CD4-positive, alpha-beta T cell treated with Interleukin-15 for 4 hours (primary cell): ENCODE data around the gene GPRC5C.
"Not testable (repeated sequence)": the region's sequence is repeated elsewhere in the genome, so short reads cannot be mapped to it uniquely, and the experiment has no call there.

Experiments used
- DNase-seq: peaks from one replicate; pipeline ENCODE4 v3.0.0-alpha.2; 2020; ENCODE audit warnings: low spot score

GPRC5C gene

DNA sequence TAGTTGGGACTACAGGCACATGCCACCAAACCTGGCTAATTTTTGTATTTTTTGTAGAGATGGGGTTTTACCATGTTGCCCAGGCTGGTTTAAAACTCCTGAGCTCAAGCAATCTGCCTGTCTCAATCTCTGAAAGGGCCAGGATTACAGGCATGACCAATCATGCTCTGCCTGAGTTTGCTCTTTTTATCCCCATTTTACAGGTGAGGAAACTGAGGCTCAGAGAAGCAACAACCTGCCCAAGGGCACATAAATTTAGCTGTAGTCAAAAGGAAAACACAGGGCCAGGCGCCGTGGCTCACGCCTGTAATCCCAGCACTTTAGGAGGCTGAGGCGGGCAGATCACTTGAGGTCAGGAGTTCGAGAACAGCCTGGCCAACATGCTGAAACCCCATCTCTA lies 26.6 kb upstream of the GPRC5C start:
- DNase-seq = not testable (repeated sequence)

DNA sequence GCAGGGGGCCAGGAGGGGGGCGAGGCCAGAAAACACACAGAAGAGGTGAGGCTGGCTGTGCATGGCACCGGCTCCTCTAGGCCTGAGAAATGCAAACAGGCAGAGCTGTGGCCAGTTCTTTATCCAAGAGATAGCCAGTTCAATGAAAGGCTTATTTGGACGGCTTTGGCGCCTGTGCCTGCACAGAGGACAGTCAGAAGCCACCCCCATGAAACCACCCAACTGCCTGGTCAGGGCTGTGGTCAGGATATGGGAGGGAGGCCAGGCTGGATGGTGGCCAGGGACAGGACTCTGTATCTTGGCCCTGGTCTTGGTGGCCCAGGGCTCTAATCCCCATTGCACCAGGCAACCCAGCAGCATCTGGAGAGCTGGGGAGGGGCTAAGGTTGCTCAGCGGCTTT lies 24.5 kb upstream of the GPRC5C start:
- no peak for DNase-seq

DNA sequence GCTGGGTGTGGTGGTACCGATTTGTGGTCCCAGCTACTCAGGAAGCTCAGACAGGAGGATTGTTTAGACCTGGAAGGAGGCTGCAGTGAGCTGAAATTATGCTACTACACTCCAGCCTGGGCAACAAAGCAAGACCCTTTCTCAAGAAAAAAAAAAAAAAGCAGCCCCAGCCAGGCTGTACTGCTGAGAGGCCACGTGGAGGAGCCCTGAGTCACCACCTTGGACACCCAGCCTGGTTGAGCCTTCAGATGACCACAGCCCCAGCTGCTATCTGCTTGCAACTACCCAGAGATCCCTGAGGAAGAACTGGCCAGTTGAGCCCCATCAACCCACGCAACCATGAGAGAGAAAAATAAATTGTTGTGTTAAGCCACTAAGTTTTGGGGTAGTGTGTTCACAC lies 23.6 kb upstream of the GPRC5C start:
- no peak for DNase-seq

DNA sequence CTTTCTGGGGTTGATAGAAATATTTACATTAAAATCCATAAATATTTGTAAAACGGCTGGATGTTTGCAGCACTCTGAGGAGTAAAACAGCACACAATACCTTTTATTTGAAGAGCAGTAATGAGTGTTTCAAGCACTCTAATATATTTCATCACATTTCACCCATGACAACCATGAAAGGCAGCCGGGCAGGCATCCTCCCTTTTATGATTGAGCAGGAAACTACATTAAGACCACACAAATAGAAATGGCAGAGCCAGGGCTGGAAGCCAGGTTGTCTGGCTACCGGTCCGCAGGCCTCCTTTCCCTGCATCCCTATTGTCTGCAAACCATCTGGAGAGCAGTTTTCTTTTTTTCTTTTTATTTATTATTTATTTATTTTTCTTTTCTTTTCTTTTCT lies 23.1 kb upstream of the GPRC5C start:
- DNase-seq = no peak

DNA sequence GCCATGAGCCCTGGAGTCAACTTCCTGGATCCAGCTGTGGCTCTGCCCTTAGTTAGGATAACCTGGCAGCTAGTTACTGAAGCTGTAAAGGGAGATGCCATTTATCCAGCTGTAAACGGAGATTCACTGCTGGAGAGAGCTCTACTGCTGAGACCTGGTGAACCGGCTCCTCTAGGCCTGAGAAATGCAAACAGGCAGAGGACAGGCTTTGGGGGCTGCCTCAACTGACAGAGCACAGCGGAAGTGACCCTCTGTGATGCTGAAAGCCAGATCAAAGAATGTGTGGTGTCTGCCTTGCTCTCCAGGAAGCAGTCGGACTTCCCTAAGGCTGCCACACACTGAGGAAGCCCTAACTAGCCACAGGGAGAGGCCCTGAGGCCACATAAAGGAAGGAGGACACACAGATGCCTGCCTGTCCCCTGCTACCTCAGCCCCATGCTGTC lies 21.9 kb upstream of the GPRC5C start:
- DNase-seq = no peak

DNA sequence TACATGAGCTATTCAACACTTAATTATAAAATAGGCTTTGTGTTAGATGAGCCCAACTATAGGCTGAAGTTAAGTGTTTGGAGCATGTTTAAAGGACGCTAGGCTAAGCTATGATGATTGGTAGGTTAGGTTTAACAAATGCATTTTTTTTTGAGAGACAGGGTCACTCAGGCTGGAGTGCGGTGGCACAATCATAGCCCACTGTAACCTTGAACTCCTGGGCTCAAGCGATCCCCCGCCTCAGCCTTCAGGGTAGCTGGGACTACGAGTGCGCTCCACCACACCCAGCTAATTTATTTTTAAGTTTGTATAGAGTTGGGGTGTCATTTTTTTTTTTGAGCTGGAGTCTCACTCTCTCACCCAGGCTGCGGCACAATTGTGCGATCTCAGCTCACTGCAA lies 19.3 kb upstream of the GPRC5C start:
- DNase-seq = no peak

DNA sequence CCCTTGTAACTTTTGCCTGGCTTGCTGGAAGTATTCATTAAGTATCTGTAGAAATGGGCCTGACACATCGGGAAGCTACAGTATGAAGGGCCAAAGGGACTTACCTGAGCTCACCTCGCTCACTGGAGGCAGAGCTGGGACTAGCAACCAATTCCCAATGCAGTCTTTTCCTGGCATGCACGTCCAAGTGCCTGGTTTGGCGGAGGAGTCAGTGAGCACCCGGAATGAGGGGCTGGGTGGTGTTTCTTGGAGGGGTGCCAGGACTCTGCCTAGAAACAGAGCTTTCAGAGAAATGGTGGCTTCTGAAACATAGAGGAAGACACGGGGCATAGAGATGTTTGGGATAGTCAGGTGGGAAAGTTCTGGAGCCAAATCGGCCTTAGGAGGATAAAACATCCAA lies 18.4 kb upstream of the GPRC5C start:
- no peak for DNase-seq

DNA sequence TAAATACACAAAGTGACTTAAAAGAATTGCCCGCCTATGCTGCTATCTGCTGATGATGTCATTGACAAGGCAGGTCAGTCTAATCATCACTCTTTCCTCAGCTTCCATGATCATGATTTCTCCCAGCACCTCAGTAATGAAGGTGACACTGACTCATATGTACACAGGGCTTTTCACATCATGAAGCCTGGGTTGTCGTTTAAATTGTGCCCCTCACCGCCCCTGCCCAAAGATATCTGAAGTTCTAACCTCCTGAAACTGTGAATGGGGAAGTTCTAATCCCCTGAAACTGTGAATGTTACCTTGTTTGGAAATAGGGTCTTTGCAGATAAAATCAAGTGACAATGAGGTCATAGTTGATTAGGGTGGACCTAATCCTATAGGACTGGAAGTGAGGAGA lies 17.4 kb upstream of the GPRC5C start:
- no peak for DNase-seq

DNA sequence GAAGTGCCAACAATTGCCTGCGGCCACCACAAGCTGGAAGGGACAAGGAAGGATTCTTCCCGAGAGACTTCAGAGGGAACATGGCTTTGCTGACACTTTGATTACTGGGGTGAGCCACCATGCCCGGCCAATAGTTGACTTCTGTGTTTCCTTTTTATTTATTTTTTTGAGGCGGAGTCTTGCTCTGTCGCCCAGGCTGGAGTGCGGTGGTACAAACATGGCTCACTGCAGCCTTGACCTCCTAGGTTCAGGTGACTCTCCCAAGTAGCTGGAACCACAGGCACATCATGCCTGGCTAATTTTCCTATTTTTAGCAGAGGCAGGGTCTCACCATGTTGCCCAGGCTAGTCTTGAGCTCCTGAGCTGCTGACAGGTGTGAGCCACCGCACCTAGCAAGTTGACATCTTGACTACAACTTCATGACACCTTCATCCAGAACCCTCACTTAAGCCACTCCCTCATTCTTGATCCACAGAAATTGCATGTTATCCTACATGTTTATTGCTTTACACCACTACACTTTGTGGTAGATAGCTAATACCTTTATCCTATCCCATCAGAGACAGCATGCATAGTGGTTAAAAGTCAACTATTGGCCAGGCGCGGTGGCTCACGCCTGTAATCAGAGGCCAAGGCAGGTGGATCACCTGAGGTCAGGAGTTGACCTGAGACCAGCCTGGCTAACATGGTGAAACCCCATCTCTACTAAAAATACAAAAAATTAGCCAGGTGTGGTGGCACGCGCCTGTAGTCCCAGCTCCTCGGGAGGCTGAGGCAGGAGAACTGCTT lies 16.1 kb upstream of the GPRC5C start:
- no peak for DNase-seq

DNA sequence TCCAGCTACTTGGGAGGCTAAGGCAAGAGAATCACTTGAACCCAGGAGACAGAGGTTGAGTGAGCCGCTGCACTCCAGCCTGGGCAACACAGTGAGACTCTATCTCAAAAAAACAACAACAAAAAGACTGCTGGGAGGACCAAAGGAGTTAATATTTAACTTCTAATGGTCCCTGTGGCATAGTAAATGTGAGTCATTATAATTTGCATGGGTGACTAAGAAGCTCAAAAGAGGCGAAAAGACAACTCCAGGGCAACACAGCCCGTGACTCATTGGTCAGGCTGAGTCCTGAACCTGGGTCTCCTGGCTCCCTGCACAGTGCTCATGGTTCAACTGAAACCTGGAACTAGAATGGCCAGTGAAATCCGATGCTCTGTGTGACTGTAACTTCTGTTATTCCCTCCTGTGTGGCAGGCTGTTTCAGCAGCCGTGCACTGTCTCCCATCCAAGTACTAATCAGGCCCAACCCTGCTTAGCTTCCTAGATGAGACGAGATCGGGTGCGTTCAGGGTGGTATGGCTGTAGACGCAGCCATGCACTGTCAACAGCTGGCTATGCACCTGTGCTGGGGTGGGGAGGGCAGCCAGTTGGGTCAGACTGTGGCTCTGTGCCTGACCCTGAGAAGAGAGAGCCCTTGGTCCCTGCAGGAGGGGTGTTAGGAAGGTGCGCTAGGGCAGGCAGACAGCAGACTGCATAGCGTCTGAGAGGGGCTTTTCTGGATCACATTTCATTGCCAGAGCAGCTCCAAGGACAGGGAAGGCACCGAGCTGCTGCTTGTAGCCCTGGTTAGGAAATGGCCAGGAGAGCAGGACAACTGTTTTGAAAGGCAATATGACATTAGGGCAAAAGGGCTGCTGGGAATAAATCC lies 14.5 kb upstream of the GPRC5C start:
- DNase-seq = no peak

DNA sequence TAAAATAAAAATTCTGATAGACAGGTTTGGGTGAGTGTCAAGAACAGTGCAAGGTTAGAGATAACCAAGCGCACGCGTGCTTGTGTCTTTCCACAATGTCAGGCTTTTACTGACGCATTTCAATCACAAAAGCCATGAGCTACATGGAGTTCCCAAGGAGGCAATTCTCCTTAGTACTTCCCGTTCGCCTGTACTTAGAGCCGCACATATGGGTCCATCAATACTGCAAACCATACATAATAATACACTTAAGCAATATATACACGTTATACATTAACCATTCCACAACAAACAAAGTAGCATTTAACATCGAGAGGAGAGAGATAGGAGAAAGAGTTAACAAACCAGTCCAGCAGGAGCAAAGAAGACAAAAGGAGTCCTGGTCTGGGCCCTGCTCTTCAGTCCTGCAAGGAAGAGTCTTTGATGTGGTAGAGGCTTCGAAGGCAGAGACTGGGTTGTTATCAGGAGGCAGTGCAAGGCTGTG lies 11.9 kb upstream of the GPRC5C start:
- DNase-seq = no peak

DNA sequence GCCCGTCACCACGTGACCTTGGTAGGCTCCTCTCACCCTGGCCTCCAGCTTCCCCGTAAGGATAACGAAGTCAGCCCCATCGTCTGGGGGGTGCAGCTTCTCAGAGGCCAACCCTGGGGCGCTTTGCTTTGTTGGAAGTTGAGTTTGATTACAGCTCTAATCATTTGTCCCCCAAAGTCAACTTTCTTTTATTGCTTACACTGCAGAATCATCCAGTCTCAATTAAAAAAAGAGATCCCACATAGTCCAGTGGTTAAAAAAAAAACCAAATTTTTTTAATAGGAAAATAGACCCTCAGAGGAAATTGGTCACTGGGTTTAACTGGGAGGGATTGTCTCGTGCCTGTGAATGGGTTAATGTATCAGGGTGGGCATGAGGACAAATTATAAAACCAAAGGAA lies 7.8 kb upstream of the GPRC5C start:
- no peak for DNase-seq

DNA sequence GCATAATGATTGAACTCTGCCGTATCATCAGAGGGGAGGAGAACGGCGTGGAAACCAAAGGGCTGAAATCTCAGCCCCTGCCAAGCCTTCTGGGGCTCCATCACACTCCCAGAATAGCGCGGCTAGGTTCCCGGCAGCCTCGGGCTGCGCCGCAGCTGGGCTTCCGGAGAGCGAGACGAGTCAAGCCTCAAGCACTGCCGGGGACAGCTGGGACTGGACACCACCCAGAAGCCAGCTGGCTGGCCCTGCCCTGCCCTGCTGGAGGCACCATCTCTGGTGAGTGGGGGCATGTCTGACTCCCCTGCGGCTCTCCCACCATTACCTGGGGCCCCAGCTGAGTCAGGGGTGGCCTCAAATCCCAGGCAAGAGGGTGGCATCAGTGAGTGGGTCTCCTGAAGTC lies 7.2 kb upstream of the GPRC5C start:
- no peak for DNase-seq

DNA sequence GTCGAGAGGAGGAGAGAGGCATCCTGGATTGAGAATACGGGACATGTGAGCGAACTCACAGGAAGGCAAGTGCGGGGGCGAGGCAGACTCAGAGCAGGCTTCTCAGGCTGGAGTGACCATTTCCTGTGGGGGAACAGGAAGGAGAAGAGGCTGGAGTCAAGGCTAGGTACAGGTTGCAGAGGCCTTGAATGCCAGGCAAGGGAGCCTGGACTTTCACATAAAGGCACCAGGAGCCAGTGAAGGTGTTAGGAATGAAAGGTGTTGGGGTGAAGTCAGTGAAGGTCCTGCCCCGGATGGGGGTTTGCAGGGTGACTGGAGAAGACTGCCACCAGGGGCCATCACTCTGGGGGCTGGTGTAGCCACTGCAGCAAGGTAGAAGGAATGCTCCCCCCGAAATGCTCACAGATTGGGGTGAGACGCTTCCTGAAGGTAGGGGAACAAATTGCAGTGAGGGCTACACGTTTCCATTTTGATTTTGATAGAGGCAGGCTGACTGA lies 5.3 kb upstream of the GPRC5C start:
- no peak for DNase-seq

DNA sequence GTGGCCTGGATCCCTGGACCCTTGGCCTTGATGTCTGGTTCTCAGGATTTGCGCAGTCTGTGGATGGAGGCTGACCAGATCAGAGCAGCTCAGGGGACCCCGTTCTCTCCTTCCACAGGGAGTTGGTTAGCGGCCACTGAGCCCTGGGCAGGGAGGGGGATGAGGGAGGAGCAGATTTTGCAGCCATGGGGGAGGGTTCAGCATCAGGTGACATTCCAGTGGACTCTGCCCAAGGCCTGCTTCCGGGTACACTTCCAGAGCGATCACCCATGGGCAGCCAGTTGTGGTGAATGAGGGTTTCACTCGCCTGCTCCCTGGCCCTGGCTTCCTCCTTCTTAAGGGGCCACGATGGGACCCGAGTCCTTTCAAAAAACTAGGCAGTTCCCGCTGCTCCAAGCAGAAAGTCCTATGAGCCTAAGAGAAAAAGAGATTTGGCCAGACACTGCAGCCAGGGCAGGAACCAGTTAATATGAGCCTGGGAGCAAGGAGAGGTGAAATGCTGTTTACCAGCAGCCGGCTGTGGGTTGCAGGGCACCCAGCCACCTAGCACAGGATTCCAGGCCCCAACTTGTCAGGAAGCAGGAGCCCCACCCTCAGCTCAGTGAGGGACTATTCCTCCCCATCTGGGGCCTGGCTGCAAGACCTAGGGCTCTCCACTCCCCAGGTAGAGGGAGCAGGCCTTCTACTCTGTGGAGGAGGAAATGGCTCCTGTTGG lies 4.7 kb upstream of the GPRC5C start:
- DNase-seq = no peak

DNA sequence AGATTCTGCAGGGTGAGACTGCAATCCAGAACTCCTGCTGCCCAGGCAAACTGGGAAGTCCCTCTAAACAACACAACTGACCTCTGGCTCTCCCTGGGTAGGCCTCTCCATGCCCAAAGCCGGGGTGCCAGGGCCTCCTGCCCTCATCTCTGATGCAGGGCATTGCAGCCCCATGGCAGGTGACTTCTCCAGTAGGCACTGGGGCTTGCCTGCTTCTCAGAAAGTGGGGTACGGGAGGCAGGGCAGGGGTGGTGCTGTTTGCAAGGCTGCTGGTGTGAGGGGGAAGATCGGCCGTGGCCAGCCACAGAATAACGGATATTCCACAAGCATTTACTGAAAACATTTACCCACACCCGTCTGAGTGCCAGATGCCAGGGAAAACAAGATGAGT lies 4.1 kb upstream of the GPRC5C start:
- DNase-seq = no peak

DNA sequence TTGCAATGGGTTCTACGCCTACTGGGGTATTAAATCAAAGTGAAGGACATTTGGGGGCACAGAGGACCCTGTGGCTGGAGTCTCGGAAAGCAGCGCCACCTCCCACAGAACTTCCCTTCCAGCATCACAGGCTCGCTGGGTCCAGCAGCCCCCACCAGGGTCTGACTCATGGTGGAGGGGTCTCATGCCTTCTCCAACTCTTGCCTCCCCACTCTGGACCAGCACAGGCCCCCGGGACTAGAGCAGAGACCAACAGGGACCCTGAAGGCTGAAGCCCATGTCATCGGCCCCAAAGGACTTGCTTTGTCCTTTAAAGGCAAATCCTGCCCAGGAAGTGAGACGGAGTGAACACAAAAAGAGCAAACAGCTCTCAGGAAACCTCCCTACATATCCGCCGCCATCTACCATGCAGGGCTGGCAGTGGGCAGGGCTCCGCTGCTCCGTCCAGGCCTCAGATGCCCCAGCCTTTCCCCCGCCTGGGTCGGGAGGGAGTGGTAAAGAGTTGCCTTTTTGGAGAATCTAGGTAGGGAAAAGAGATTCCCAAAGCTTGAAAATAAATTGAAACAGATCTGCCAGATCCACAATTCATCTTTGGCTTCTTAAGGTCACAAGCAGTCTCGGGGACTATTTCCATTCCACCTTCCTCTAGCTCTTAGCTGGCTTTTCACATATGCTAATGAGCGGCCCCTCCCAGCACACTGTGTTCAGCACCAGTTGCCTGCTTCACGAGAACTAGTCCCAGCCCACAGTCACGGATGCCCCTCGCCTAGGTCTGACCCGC lies 2.1 kb upstream of the GPRC5C start:
- no peak for DNase-seq

DNA sequence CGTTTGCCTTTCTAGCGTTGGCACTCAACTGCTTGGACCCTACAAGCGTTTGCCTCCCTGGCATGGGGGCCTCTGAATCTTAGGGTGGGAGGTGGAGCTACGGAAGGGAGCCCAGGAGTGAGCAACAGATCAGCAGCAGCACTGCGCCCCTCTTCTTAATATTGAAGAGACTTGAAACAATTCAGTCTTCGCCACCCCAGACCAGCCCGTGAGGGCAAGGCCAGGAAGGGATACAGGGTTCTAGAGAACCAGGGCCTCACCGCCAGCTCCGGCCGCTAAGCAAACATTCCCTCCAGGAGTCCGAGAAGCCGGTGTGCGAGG lies 1.5 kb upstream of the GPRC5C start:
- DNase-seq = no peak

DNA sequence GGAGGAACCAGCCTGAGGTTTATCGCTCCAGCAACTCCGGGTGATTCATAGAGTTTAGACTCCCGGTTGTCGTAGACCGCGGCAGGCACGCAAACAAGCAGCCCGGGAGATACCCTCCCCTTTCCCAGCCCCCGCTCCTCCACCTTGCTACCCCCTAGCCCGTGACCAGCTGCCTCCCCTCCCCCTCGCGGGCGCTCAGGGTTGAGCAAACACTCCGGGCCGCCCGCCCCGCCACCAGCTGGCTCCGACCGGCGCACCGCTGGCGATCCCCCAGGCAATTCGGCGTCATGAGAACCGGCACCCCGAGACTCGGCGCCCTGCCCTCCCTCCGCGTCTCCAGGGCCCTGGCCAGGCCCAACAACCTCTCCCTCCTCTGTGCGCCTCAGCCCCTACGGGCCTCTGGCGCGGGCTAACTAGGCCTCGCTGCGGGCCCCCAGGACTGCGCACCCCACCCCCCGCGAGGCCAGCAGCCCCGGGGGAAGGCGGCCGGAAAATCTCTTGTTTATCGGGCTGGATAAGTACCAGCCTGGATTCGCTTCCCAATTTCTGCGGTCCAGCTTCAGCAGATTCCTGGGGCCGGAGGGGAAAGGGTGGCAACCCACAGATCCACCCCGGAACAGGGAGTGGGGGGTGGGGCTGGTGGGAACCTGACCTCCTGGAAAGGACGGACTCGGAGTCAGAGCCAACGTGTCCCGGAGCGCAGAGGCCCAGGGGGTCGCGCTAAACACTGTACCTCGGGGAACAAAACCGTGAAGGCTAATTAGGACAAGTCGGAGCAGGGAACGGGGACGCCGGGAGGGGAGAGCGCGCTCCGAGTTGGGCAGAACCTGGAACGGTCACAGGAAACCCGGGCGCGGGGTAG lies 951 bp upstream of the GPRC5C start:
- no peak for DNase-seq

DNA sequence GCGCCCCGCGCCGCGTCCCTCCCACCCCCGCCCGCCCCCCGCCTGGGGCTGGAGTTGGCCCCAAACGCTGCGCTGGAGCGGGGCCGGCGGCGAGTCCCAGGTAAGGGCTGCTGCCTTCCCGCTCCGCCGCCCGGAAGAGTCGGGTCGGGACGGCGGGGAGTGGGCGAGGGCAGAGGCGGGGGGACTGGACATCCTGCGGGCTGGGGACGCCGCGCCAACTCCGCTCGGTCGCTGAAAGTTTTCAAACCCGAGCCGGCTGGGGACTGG lies 469 bp downstream of the GPRC5C start:
- DNase-seq = no peak

DNA sequence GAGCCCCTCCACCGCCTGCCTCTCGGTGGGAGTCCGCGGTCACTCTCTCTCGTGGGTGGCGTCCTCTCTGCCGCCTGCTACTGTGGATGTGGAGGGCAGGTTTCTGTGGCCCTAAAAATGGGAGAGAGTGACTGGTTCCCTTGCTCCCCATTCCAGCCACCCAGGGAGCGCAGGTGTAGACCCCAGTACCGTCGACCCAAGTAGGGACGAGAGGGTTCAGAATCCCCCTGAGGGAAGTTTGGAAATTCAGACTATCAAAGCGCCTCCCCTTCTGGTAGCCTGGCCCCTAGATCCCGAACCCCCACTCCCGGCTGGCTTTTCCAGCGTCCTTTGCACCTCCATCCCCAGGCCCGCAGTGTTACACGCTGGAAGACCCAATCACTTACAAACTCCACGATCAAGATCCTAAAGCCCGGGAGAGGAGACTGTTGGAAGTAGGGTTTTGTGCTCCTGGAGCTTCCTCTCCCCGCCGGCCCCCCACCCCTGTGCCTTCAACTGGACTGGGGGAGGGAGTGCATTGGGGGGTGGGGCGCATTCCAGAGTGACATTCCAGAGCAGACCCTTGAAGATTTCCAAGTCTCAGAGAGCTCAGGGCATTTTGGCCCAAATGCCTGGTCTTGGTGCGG lies 991 bp downstream of the GPRC5C start:
- no peak for DNase-seq
